HCT116 (cell line): ENCODE results near the gene SPIRE2. TPM values are rescaled to one million over a fixed set of nuclear protein-coding genes. Genes with fewer than 3 reads are reported as not detected.

Experiments used
- ATAC-seq: fragments of 200-7000 bp; cut with Tn5 transposase; 2 replicates; pipeline ENCODE4 v1.9.1; 2020; ENCODE audit warnings: mild to moderate bottlenecking, moderate library complexity
- BruUV-seq: library from RNA; stranded (reverse); fragments of 400-500 nt; replicated peaks from 2 replicates; lab custom pipeline; 2021; lab: Mats Ljungman, UMichigan
- CTCF ChIA-PET: fragments of 300-600 bp; sonication (Branson Sonifier 250); formaldehyde crosslinking; loops from one replicate; lab custom pipeline; 2021; ENCODE audit warnings: antibody characterized with exemption; lab: Charles Lee
- POLR2A ChIA-PET: fragments of 300-600, 350-600 bp; sonication (Branson Sonifier 250); formaldehyde crosslinking; loops from one replicate; lab custom pipeline; 2021; ENCODE audit warnings: antibody characterized with exemption; lab: Charles Lee
- RAD21 ChIA-PET, 2 experiments: fragments of 300-600 bp; sonication (Branson Sonifier 250); formaldehyde crosslinking; loops; one replicate each; lab custom pipeline; 2023; ENCODE audit warnings: low total read pairs in 2 of 2; ENCODE audit not compliant: uncharacterized antibody in 2 of 2, unreplicated experiment in 2 of 2, low non-redundant PET in 1 of 2; lab: Charles Lee
- DNase-seq: peaks from one replicate; pipeline ENCODE4 v3.0.0-alpha.2; 2010; ENCODE audit warnings: low read depth, low spot score
- H2AFZ ChIP-seq: fragments of 200-600 bp; shearing (Covaris generic), sonication (generic); 2 replicates; pipeline ENCODE4 v1.6.1; 2017; ENCODE audit warnings: low read depth, mixed run types, mixed read lengths, antibody characterized with exemption, low read length; ENCODE audit not compliant: poor library complexity, severe bottlenecking
- H3K27ac ChIP-seq: 2 replicates; pipeline ENCODE4 v1.5.1; 2012; ENCODE audit warnings: low read depth, low read length
- H3K27me3 ChIP-seq: fragments of 200-600 bp; sonication (generic); 2 replicates; pipeline ENCODE4 v1.6.1; 2016; ENCODE audit warnings: mixed run types, low read length, mixed read lengths; ENCODE audit not compliant: insufficient read depth
- H3K36me3 ChIP-seq, 2 experiments: fragments of 200-500 bp in 1 of 2; fragments of 200-600 bp in 1 of 2; sonication (Bioruptor generic) in 1 of 2; sonication (generic) in 1 of 2; 2 replicates each; pipeline versions ENCODE4 v1.5.1 to v1.6.1; 2014 to 2016; ENCODE audit warnings: low read length in 2 of 2, inconsistent platforms in 1 of 2, mixed read lengths in 1 of 2, mixed run types in 1 of 2; ENCODE audit not compliant: insufficient read depth in 2 of 2, control insufficient read depth in 1 of 2
- H3K4me1 ChIP-seq, 2 experiments: fragments of 200-600 bp in 1 of 2; sonication (generic) in 1 of 2; 2 replicates each; pipeline versions ENCODE4 v1.5.1 to v1.6.1; 2012 to 2017; ENCODE audit warnings: low read length in 2 of 2, inconsistent platforms in 1 of 2, mild to moderate bottlenecking in 1 of 2, mixed read lengths in 1 of 2, mixed run types in 1 of 2, moderate library complexity in 1 of 2; ENCODE audit not compliant: insufficient read depth in 2 of 2, control insufficient read depth in 1 of 2
- H3K4me2 ChIP-seq: fragments of 200-600 bp; sonication (generic); 2 replicates; pipeline ENCODE4 v1.6.1; 2017; ENCODE audit warnings: mixed run types, low read length, mixed read lengths
- H3K4me3 ChIP-seq, 2 experiments: fragments of 200-600 bp in 1 of 2; sonication (generic) in 1 of 2; replicated peaks in 1 of 2; 2 replicates each; pipeline ENCODE4 v1.5.1; 2011 to 2016; ENCODE audit warnings: low read length in 2 of 2, control low read depth in 1 of 2, low read depth in 1 of 2, mild to moderate bottlenecking in 1 of 2, mixed read lengths in 1 of 2, mixed run types in 1 of 2
- H3K79me2 ChIP-seq: fragments of 200-600 bp; sonication (generic); 2 replicates; pipeline ENCODE4 v1.6.1; 2017; ENCODE audit warnings: mild to moderate bottlenecking, mixed run types, low read length, moderate library complexity, mixed read lengths; ENCODE audit not compliant: insufficient read depth
- H3K9ac ChIP-seq: fragments of 200-600 bp; sonication (generic); 2 replicates; pipeline ENCODE4 v1.6.1; 2016; ENCODE audit warnings: low read length, mixed read lengths
- H3K9me2 ChIP-seq: fragments of 200-600 bp; sonication (generic), shearing (Covaris generic); 2 replicates; pipeline ENCODE4 v1.6.1; 2017; ENCODE audit warnings: mixed run types, mild to moderate bottlenecking, moderate library complexity; ENCODE audit not compliant: insufficient read depth
- H3K9me3 ChIP-seq, 2 experiments: fragments of 200-500 bp in 1 of 2; fragments of 200-600 bp in 1 of 2; sonication (Bioruptor generic) in 1 of 2; sonication (generic) in 1 of 2; 2 replicates each; pipeline ENCODE4 v1.6.1; 2014 to 2017; ENCODE audit warnings: low read length in 2 of 2, mixed read lengths in 2 of 2, inconsistent platforms in 1 of 2, low read depth in 1 of 2, mild to moderate bottlenecking in 1 of 2, mixed run types in 1 of 2, moderate library complexity in 1 of 2; ENCODE audit not compliant: control insufficient read depth in 1 of 2, insufficient read depth in 1 of 2
- H4K20me1 ChIP-seq: fragments of 200-600 bp; sonication (generic), shearing (Covaris generic); 2 replicates; pipeline ENCODE4 v1.6.1; 2017; ENCODE audit warnings: mixed run types, mild to moderate bottlenecking, moderate library complexity; ENCODE audit not compliant: insufficient read depth
- CEBPB ChIP-seq: IDR thresholded peaks from 2 replicates; pipeline ENCODE4 v1.6.1; 2012; ENCODE audit warnings: low read depth
- EGR1 ChIP-seq: IDR thresholded peaks from 2 replicates; pipeline ENCODE4 v1.6.1; 2012; ENCODE audit warnings: low read depth
- EZH2 ChIP-seq: fragments of 200-600 bp; sonication (generic); IDR thresholded peaks from 2 replicates; pipeline ENCODE4 v1.6.1; 2017; ENCODE audit warnings: antibody characterized with exemption, mixed run types
- EZH2phosphoT487 ChIP-seq: fragments of 200-600 bp; IDR thresholded peaks from 2 replicates; pipeline ENCODE4 v1.6.1; 2018; ENCODE audit warnings: antibody characterized with exemption, borderline replicate concordance
- FOSL1 ChIP-seq: IDR thresholded peaks from 2 replicates; pipeline ENCODE4 v1.6.1; 2012; ENCODE audit warnings: low read depth
- POLR2A ChIP-seq: IDR thresholded peaks from 2 replicates; pipeline ENCODE4 v1.7.0; 2011; ENCODE audit warnings: borderline replicate concordance; ENCODE audit not compliant: insufficient read depth, insufficient read length; ENCODE audit errors: extremely low read depth
- RAD21 ChIP-seq: IDR thresholded peaks from 2 replicates; pipeline ENCODE4 v1.6.1; 2012; ENCODE audit warnings: low read depth, mild to moderate bottlenecking
- REST ChIP-seq: IDR thresholded peaks from 2 replicates; pipeline ENCODE4 v1.6.1; 2012; ENCODE audit warnings: low read depth
- SRF ChIP-seq: IDR thresholded peaks from 2 replicates; pipeline ENCODE4 v1.6.1; 2012; ENCODE audit warnings: low read depth
- TCF7L2 ChIP-seq: IDR thresholded peaks from 2 replicates; pipeline ENCODE4 v1.7.0; 2011; ENCODE audit warnings: borderline replicate concordance, inconsistent platforms; ENCODE audit not compliant: insufficient read depth, insufficient read length; ENCODE audit errors: extremely low read depth
- YY1 ChIP-seq: IDR thresholded peaks from 2 replicates; pipeline ENCODE4 v1.6.1; 2011; ENCODE audit warnings: low read length, low read depth, moderate library complexity, mild to moderate bottlenecking; ENCODE audit not compliant: insufficient replicate concordance; ENCODE audit errors: extremely low read depth
- ZBTB33 ChIP-seq: IDR thresholded peaks from 2 replicates; pipeline ENCODE4 v1.6.1; 2011; ENCODE audit warnings: mild to moderate bottlenecking, low read length, moderate library complexity; ENCODE audit not compliant: insufficient replicate concordance; ENCODE audit errors: extremely low read depth
- ZFX ChIP-seq: fragments of 450-650 bp; IDR thresholded peaks from 2 replicates; pipeline ENCODE4 v1.6.1; 2017
- intact Hi-C: fragments of 100-400 bp; cut with micrococcal nuclease; formaldehyde crosslinking; loops from 2 replicates; pipeline ENCODE4 v1.10.0; 2022
- total RNA-seq: library from RNA; stranded (reverse); gene quantifications from one replicate; pipeline ENCODE4 v1.2.1, GENCODE V29; 2021; ENCODE audit not compliant: unreplicated experiment

Gene SPIRE2
- total RNA-seq, 1 experiment from 2014 or later: 21.2 TPM

- Histone ChIP-seq H3K9me3 (no peaks in the 10 kb centered on the region), H3K4me2 (no peak overlapping the region), H2AFZ (no peak overlapping the region), H3K9me2 (no peaks in the 10 kb centered on the region), H3K79me2 (peaks cover 85% of the 10 kb centered on the region), H3K4me1 (no peaks in the 10 kb centered on the region), H3K27me3 (no peaks in the 10 kb centered on the region), H3K27ac (no peak overlapping the region), H3K4me3 (no peak overlapping the region), H3K36me3 (peaks cover 43 to 55% of the 10 kb centered on the region in 2 experiments), H3K9ac (no peak overlapping the region), H4K20me1 (no peaks in the 10 kb centered on the region)
- TF ChIP-seq TCF7L2 (no peak), EZH2 (no peak), SRF (no peak), ZFX (no peak), EZH2phosphoT487 (no peak), REST (no peak), FOSL1 (no peak), POLR2A (no peak), CEBPB (no peak), YY1 (no peak), RAD21 (no peak), EGR1 (no peak), ZBTB33 (no peak)
- ATAC-seq (no peak), DNase-seq (no peak)
- intact Hi-C loops: no loop called here
- ChIA-PET RAD21 (no interaction called here), CTCF (no interaction called here), POLR2A (no interaction called here)
- no TSS peak for BruUV-seq
Measured at GRCh38 chr16:89880477-89881367, 52.4 kb downstream of the SPIRE2 start.
